Measurements from ENCODE around the gene AGA.

The AGA gene

GRCh38 chr4:177446586-177446985 lies 4.3 kb upstream of the AGA start:
- DNase-seq, result no peak

GRCh38 chr4:177444911-177445736 lies 2.9 kb upstream of the AGA start:
- no peak for DNase-seq

GRCh38 chr4:177441061-177441802 lies 1.0 kb downstream of the AGA start:
- DNase-seq, result peak; percentile 78 to 86 (median 81)

- no peak for DNase-seq
Measured at GRCh38 chr4:177436456-177436855, 5.8 kb downstream of the AGA start.

- DNase-seq, result no peak
Measured at GRCh38 chr4:177434667-177435066, 7.6 kb downstream of the AGA start.

- no peak for DNase-seq
Measured at GRCh38 chr4:177427192-177427591, 15.0 kb downstream of the AGA start.

GRCh38 chr4:177419434-177419833 lies 22.8 kb downstream of the AGA start:
- no peak for DNase-seq

- DNase-seq, result no peak
Measured at GRCh38 chr4:177413656-177414055, 28.6 kb downstream of the AGA start.

GRCh38 chr4:177413076-177413475 lies 29.2 kb downstream of the AGA start:
- DNase-seq, result no peak

- no peak for DNase-seq
Measured at GRCh38 chr4:177411996-177412395, 30.2 kb downstream of the AGA start.

- DNase-seq, result no peak
Measured at GRCh38 chr4:177410566-177410965, 31.7 kb downstream of the AGA start.

- DNase-seq, result no peak
Measured at GRCh38 chr4:177408023-177408422, 34.2 kb downstream of the AGA start.

- no peak for DNase-seq
Measured at GRCh38 chr4:177405508-177405907, 36.7 kb downstream of the AGA start.

- DNase-seq, result no peak
Measured at GRCh38 chr4:177404986-177405385, 37.3 kb downstream of the AGA start.

GRCh38 chr4:177404342-177404741 lies 37.9 kb downstream of the AGA start:
- DNase-seq, result no peak

- no peak for DNase-seq
Measured at GRCh38 chr4:177403746-177404145, 38.5 kb downstream of the AGA start.

GRCh38 chr4:177401658-177402273 lies 40.5 kb downstream of the AGA start:
- DNase-seq, result peak in 2 of 4 experiments; percentile 20 to 23

- no peak for DNase-seq
Measured at GRCh38 chr4:177400030-177400429, 42.2 kb downstream of the AGA start.

GRCh38 chr4:177396352-177396751 lies 45.9 kb downstream of the AGA start:
- no peak for DNase-seq

- peak in 1 of 4 experiments; percentile 12 for DNase-seq
Measured at GRCh38 chr4:177393236-177393635, 49.0 kb downstream of the AGA start.

GRCh38 chr4:177391953-177392352 lies 50.3 kb downstream of the AGA start:
- no peak for DNase-seq

GRCh38 chr4:177391287-177391686 lies 51.0 kb downstream of the AGA start:
- no peak for DNase-seq

- DNase-seq, result no peak
Measured at GRCh38 chr4:177386278-177386815, 55.9 kb downstream of the AGA start.

All from suppressor macrophage (primary cell).